Natural killer cell (primary cell): ENCODE data around the gene NFIC. TPM values are rescaled to one million over a fixed set of nuclear protein-coding genes. Genes with fewer than 3 reads are reported as not detected.
"Not testable (repeated sequence)": the region's sequence is repeated elsewhere in the genome, so short reads cannot be mapped to it uniquely, and the experiment has no call there.

Source experiments
- ATAC-seq, 3 donors: fragments of 150-1000 bp in 2 of 3; fragments of 200-7000 bp in 1 of 3; cut with Tn5 transposase; 1 replicate in 1 of 3; 2 replicates in 2 of 3; pipeline ENCODE4 v1.10.0; 2021; ENCODE audit warnings: mild to moderate bottlenecking in 2 of 3, moderate library complexity in 2 of 3
- DNase-seq, 2 donors: peaks; one replicate each; pipeline versions ENCODE4 v3.0.0 to v3.0.0-alpha.2; 2013 to 2021; ENCODE audit warnings: mixed read lengths in 1 of 2
- H3K27ac ChIP-seq: one replicate; pipeline ENCODE4 v1.5.1; 2013; ENCODE audit warnings: mild to moderate bottlenecking, low read length
- H3K27me3 ChIP-seq: one replicate; pipeline ENCODE4 v1.6.1; 2013; ENCODE audit warnings: low read length; ENCODE audit not compliant: control insufficient read depth, insufficient read depth
- H3K36me3 ChIP-seq: one replicate; pipeline ENCODE4 v1.6.1; 2013; ENCODE audit warnings: low read length; ENCODE audit not compliant: control insufficient read depth, insufficient read depth
- H3K4me1 ChIP-seq: one replicate; pipeline ENCODE4 v1.6.1; 2013; ENCODE audit warnings: low read length; ENCODE audit not compliant: control insufficient read depth, insufficient read depth
- H3K4me3 ChIP-seq: one replicate; pipeline ENCODE4 v1.5.1; 2013; ENCODE audit warnings: low read length
- H3K9me3 ChIP-seq: one replicate; pipeline ENCODE4 v1.6.1; 2013; ENCODE audit warnings: low read length; ENCODE audit not compliant: control insufficient read depth, insufficient read depth
- H3K27ac Mint-ChIP-seq, 2 donors: one replicate each; pipeline ENCODE4 v1.8.0; 2022; ENCODE audit warnings: mild to moderate bottlenecking in 2 of 2, mixed read lengths in 2 of 2, moderate library complexity in 1 of 2
- H3K27me3 Mint-ChIP-seq, 2 donors: one replicate each; pipeline ENCODE4 v1.8.0; 2022; ENCODE audit warnings: low read depth in 2 of 2, mixed read lengths in 2 of 2
- H3K36me3 Mint-ChIP-seq: one replicate; pipeline ENCODE4 v1.8.0; 2022; ENCODE audit warnings: mixed read lengths
- H3K4me1 Mint-ChIP-seq, 2 donors: one replicate each; pipeline ENCODE4 v1.8.0; 2022; ENCODE audit warnings: mixed read lengths in 2 of 2
- H3K4me3 Mint-ChIP-seq: one replicate; pipeline ENCODE4 v1.8.0; 2022; ENCODE audit warnings: mild to moderate bottlenecking, moderate library complexity, mixed read lengths
- H3K9me3 Mint-ChIP-seq, 2 donors: one replicate each; pipeline ENCODE4 v1.8.0; 2022; ENCODE audit warnings: mixed read lengths in 2 of 2
- WGBS: methylation state at CpG from one replicate; pipeline ENCODE4 v1.1.7; 2013; ENCODE audit warnings: missing lambda C conversion rate; ENCODE audit not compliant: insufficient coverage; 5-methylcytosine and 5-hydroxymethylcytosine counted together
- intact Hi-C: fragments of 100-400 bp; cut with micrococcal nuclease; formaldehyde crosslinking; loops from one replicate; pipeline ENCODE4 v1.14.2; 2022
- total RNA-seq, 4 donors: library from RNA; stranded (reverse); fragments of 120-200 nt in 1 of 4; gene quantifications; one replicate each; pipeline versions ENCODE4 v1.2.3 to v1.2.4, GENCODE V29; 2013 to 2022
- TF ChIP-seq, protein P1 (sequence below): fragments of 200-600 bp; IDR thresholded peaks from one replicate; pipeline ENCODE4 v1.8.0; 2022; ENCODE audit warnings: antibody characterized with exemption

NFIC gene
- total RNA-seq, 3 donors from 2014 or later (not counting 1 experiment from before 2014, with no cell fraction given): 18.5 to 22.2 (median 20.6) TPM

DNA sequence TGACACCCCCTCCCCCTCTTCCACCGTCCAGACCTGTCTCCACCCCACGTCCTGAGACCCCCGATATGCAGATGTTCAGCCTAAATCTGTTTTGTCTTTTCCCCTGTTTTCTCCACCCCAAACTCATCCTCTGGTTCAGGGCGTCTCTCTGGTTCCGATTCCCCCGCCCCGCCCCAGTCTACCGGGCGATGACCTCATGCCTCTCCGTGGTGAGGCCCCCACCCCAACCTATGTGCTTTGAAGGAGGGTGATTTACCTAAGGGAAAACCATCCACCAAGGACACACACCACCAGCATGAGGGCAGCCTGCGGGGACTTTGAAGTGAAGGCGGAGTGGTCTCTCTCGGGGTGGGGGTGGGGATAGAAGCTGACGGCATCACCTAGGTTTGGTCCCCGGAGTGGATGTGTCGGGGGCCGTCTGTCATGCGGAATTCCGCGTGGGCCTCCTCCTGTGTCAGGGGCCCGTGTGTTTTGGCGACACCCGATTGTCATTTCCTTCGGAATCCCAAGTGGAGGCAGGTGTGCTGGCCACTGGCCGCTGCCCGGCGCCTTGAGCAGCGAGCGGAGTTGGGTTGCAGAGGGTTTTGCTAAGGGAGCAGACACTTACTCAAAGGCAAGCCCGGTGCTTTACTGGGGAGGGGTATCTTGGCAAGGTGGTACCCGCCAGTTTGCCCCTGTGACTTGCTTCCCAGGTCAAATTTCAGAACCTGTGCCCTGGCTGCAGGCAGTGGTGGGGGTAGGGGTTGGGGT lies 141.2 kb downstream of the NFIC start:
- Histone ChIP-seq H3K4me1 (peaks cover 56% of the 10 kb centered on the region), H3K36me3 (peaks cover 11% of the 10 kb centered on the region)
- peak in 1 of 2 donors; percentile 61 for DNase-seq

DNA sequence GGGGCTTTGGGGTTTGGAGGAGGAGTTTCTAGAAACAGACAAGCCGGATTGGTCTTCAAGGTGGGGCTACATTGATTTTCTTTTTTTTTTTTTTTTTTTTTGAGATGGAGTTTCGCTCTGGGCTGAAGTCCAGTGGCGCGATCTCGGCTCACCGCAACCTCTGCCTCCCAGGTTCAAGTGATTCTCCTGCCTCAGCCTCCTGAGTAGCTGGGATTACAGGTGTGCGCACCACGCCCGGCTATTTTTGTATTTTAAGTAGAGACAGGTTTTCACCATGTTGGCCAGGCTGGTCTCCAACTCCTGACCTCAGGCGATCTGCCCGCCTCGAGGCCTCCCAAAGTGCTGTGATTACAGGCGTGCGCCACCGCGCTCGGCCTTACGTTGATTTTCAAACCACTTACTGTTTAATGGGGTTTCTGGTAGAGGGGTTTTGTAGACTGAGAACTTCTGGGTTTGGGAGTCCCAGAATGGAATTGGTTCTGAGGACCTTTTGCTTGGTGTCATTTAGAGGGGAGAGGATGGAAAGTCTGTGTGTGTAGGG lies 141.8 kb downstream of the NFIC start:
- H3K27ac Mint-ChIP-seq: peak overlapping the region; percentile 83 to 87
- H3K9me3 Mint-ChIP-seq, DNase-seq, intact Hi-C loops, H3K36me3 Mint-ChIP-seq, H3K4me3 ChIP-seq, H3K27me3 ChIP-seq, ATAC-seq, H3K27me3 Mint-ChIP-seq, H3K9me3 ChIP-seq: not testable (repeated sequence)
- peaks cover 39 to 54% of the 10 kb centered on the region in 2 donors for H3K4me1 Mint-ChIP-seq
- Histone ChIP-seq H3K36me3 (peaks cover 11% of the 10 kb centered on the region), H3K4me1 (peaks cover 56% of the 10 kb centered on the region), H3K27ac (peak overlapping the region; percentile 11)
- H3K4me3 Mint-ChIP-seq: peak overlapping the region; percentile 62
- 98% methylated on average over 18 of the region's 18 CpGs for WGBS

More for the DNA sequence above, 141.2 kb downstream of the NFIC start:
- peaks cover 39 to 54% of the 10 kb centered on the region in 2 donors for H3K4me1 Mint-ChIP-seq
- intact Hi-C loops: loop anchor here (2.0 kb wide), 1 partner anchor 65 kb away; the partner anchor contains the start of gene HMG20B
- H3K9me3 Mint-ChIP-seq: no peaks in the 10 kb centered on the region
- peak overlapping the region; percentile 94 for H3K4me3 Mint-ChIP-seq
- WGBS: 71% methylated on average over 28 of the region's 31 CpGs
- H3K27ac Mint-ChIP-seq: peak overlapping the region; percentile 84 to 98
- TF ChIP-seq, protein P1, sequence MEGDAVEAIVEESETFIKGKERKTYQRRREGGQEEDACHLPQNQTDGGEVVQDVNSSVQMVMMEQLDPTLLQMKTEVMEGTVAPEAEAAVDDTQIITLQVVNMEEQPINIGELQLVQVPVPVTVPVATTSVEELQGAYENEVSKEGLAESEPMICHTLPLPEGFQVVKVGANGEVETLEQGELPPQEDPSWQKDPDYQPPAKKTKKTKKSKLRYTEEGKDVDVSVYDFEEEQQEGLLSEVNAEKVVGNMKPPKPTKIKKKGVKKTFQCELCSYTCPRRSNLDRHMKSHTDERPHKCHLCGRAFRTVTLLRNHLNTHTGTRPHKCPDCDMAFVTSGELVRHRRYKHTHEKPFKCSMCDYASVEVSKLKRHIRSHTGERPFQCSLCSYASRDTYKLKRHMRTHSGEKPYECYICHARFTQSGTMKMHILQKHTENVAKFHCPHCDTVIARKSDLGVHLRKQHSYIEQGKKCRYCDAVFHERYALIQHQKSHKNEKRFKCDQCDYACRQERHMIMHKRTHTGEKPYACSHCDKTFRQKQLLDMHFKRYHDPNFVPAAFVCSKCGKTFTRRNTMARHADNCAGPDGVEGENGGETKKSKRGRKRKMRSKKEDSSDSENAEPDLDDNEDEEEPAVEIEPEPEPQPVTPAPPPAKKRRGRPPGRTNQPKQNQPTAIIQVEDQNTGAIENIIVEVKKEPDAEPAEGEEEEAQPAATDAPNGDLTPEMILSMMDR: no peak
- ATAC-seq: no peak
- Histone ChIP-seq H3K9me3 (no peaks in the 10 kb centered on the region), H3K4me3 (peak overlapping the region; percentile 84), H3K27me3 (no peaks in the 10 kb centered on the region), H3K27ac (no peak overlapping the region)
- no peaks in the 10 kb centered on the region for H3K36me3 Mint-ChIP-seq
- H3K27me3 Mint-ChIP-seq: no peaks in the 10 kb centered on the region

DNA sequence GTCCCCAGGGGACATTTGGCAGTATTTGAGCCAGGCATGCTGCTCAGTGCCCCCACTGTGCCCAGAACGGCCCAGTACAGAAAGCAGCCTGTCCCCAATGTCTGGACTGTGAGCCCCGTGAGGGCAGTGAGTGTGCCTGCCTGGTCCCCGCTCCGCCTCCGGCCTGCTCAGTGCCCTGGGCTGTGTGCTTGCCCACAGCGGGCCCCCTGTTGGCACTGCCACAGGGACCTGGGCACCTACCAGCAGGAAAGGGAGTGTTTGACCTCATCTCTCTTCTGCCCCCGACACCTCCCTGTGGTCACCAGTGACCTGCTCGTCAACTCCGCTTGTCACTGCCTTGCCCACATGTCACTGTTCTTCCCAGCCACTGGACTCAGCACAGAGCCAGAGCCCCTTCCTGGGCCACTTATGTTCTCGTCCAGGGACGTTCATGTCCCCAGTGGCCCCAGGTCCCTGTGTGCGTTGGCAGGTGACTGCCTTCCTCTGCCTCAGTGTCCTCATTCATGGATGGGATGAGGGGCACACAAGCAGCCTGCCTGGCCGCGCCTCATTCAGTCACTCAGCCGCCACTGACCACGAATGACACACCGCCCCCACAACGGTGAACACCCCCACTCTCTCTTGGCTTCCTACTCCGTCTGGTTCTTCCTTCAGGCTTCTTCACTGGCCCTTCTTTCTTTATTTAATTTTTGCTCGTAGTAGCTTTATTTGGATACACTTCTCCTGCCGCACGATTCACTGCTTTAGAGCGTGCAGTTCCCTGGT lies 142.6 kb downstream of the NFIC start:
- H3K27ac Mint-ChIP-seq: peak overlapping the region; percentile 83 to 87
- Histone ChIP-seq H3K27ac (peak overlapping the region; percentile 20), H3K27me3 (no peaks in the 10 kb centered on the region), H3K36me3 (peaks cover 11% of the 10 kb centered on the region), H3K9me3 (no peaks in the 10 kb centered on the region), H3K4me3 (no peak overlapping the region), H3K4me1 (peaks cover 56% of the 10 kb centered on the region)
- H3K4me3 Mint-ChIP-seq: peak overlapping the region; percentile 79
- no peaks in the 10 kb centered on the region for H3K27me3 Mint-ChIP-seq
- DNase-seq: no peak
- no peak for ATAC-seq
- H3K4me1 Mint-ChIP-seq: peaks cover 39 to 54% of the 10 kb centered on the region in 2 donors
- intact Hi-C loops: no loop called here
- H3K36me3 Mint-ChIP-seq: no peaks in the 10 kb centered on the region
- no peaks in the 10 kb centered on the region for H3K9me3 Mint-ChIP-seq
- TF ChIP-seq, protein P1: no peak
- 63% methylated on average over 23 of the region's 23 CpGs for WGBS

DNA sequence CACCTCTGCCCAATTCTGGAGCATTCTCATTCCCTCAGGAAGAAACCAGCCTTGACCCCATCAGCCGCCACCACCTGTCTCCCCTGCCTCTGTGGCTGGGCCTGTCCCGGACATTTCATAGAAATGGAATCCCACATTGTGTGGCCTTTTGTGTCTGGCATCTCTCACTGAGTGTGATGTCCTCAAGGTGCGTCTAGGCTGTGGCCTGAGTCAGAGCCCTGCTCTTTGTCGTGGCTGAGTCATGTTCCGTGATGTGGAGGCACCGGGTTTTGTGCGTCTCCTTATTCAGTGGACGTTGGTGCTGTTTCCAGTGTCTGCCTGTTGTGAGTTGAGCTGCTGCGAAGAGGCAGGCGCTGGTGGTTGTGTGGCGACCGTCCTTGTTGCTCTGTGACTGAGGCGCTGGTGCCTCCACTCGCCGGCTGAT lies 143.2 kb downstream of the NFIC start:
- Histone ChIP-seq H3K27ac (no peak overlapping the region), H3K4me1 (peaks cover 56% of the 10 kb centered on the region), H3K36me3 (peaks cover 11% of the 10 kb centered on the region), H3K9me3 (no peaks in the 10 kb centered on the region), H3K27me3 (no peaks in the 10 kb centered on the region), H3K4me3 (no peak overlapping the region)
- Mint-ChIP-seq H3K27me3 (no peaks in the 10 kb centered on the region), H3K9me3 (no peaks in the 10 kb centered on the region), H3K27ac (peak overlapping the region; percentile 83 to 87), H3K4me3 (peak overlapping the region; percentile 79), H3K36me3 (no peaks in the 10 kb centered on the region), H3K4me1 (peaks cover 39 to 54% of the 10 kb centered on the region in 2 donors)
- WGBS: 67% methylated on average over 15 of the region's 15 CpGs
- ATAC-seq: no peak
- DNase-seq: no peak
- intact Hi-C loops: no loop called here
- TF ChIP-seq, protein P1: no peak
